Endothelial cell of umbilical vein (primary cell): ENCODE measurements around the gene ADAMTS17. TPM values are rescaled to one million over a fixed set of nuclear protein-coding genes. Genes with fewer than 3 reads are reported as not detected.

Source experiments
- BruUV-seq: library from RNA; stranded (reverse); fragments of 400-500 nt; replicated peaks from 2 replicates; lab custom pipeline; 2021; lab: Mats Ljungman, UMichigan
- CTCF ChIA-PET: fragments of 300-600, 350-600 bp; sonication (Branson Sonifier 250); formaldehyde crosslinking; loops from one replicate; lab custom pipeline; 2021; ENCODE audit warnings: antibody characterized with exemption, inconsistent platforms; lab: Charles Lee
- POLR2A ChIA-PET: fragments of 300-600, 350-600 bp; sonication (Branson Sonifier 250); formaldehyde crosslinking; loops from one replicate; lab custom pipeline; 2021; ENCODE audit warnings: antibody characterized with exemption, inconsistent platforms; lab: Charles Lee
- DNase-seq: peaks from one replicate; pipeline ENCODE4 v3.0.0-alpha.2; 2011; ENCODE audit warnings: low read depth, low spot score
- FAIRE-seq: peaks from 2 replicates; lab custom pipeline; 2011; peaks lifted over from hg19 to GRCh38; lab: Jason Lieb, UNC
- H2AFZ ChIP-seq: 2 replicates; pipeline ENCODE4 v1.6.0; 2012; ENCODE audit warnings: low read depth, low read length, control low read depth, inconsistent platforms
- H3K27ac ChIP-seq: 2 replicates; pipeline ENCODE4 v1.5.1; 2011; ENCODE audit warnings: low read depth, mild to moderate bottlenecking, control low read depth, low read length, moderate library complexity; ENCODE audit not compliant: insufficient read depth
- H3K27me3 ChIP-seq, 2 experiments: 2 replicates each; pipeline versions ENCODE4 v1.6.0 to v1.6.1; 2011; ENCODE audit warnings: low read length in 2 of 2, mixed read lengths in 1 of 2; ENCODE audit not compliant: control insufficient read depth in 2 of 2, insufficient read depth in 2 of 2
- H3K36me3 ChIP-seq, 2 experiments: 2 replicates in 1 of 2; 3 replicates in 1 of 2; pipeline ENCODE4 v1.5.1; 2011; ENCODE audit warnings: low read length in 2 of 2, mild to moderate bottlenecking in 1 of 2, moderate library complexity in 1 of 2; ENCODE audit not compliant: control insufficient read depth in 2 of 2, insufficient read depth in 2 of 2; ENCODE audit errors: extremely low read depth in 1 of 2
- H3K4me1 ChIP-seq: 3 replicates; pipeline ENCODE4 v1.5.1; 2011; ENCODE audit warnings: mild to moderate bottlenecking, low read length; ENCODE audit not compliant: control insufficient read depth, insufficient read depth; ENCODE audit errors: extremely low read depth
- H3K4me2 ChIP-seq: 2 replicates; pipeline ENCODE4 v1.6.1; 2011; ENCODE audit warnings: low read length, control low read depth, mixed read lengths; ENCODE audit not compliant: insufficient read depth
- H3K4me3 ChIP-seq, 3 experiments: fragments of 200-600 bp in 1 of 3; sonication (generic), shearing (Covaris generic) in 1 of 3; replicated peaks in 1 of 3; 2 replicates each; pipeline ENCODE4 v1.5.1; 2011 to 2016; ENCODE audit warnings: control low read depth in 3 of 3, low read length in 3 of 3, mild to moderate bottlenecking in 2 of 3, inconsistent platforms in 1 of 3, low read depth in 1 of 3, moderate library complexity in 1 of 3; ENCODE audit not compliant: insufficient read depth in 1 of 3
- H3K79me2 ChIP-seq: 2 replicates; pipeline ENCODE4 v1.6.0; 2012; ENCODE audit warnings: low read length, inconsistent platforms; ENCODE audit not compliant: control insufficient read depth, insufficient read depth
- H3K9ac ChIP-seq: replicated peaks from 2 replicates; pipeline ENCODE3; 2011; ENCODE audit warnings: low read length, control low read depth; ENCODE audit not compliant: insufficient read depth; ENCODE audit errors: extremely low read depth
- H3K9me1 ChIP-seq: replicated peaks from 3 replicates; pipeline ENCODE4 v1.6.0; 2011; ENCODE audit warnings: mild to moderate bottlenecking, low read length; ENCODE audit not compliant: control insufficient read depth, insufficient read depth; ENCODE audit errors: extremely low read depth
- H3K9me3 ChIP-seq: replicated peaks from 2 replicates; pipeline ENCODE4 v1.5.1; 2012; ENCODE audit warnings: low read length, inconsistent platforms; ENCODE audit not compliant: control insufficient read depth, insufficient read depth
- H4K20me1 ChIP-seq: replicated peaks from 2 replicates; pipeline ENCODE3; 2011; ENCODE audit warnings: mild to moderate bottlenecking, low read length; ENCODE audit not compliant: control insufficient read depth, insufficient read depth; ENCODE audit errors: extremely low read depth
- EZH2 ChIP-seq: IDR thresholded peaks from 2 replicates; pipeline ENCODE4 v1.6.1; 2012; ENCODE audit warnings: borderline replicate concordance, low read depth, mild to moderate bottlenecking, moderate library complexity, low read length, inconsistent platforms; ENCODE audit not compliant: severe bottlenecking
- FOS ChIP-seq: IDR thresholded peaks from 2 replicates; pipeline ENCODE4 v1.6.1; 2011; ENCODE audit warnings: mild to moderate bottlenecking, low read length, moderate library complexity, borderline replicate concordance; ENCODE audit not compliant: insufficient read depth
- GATA2 ChIP-seq: IDR thresholded peaks from 2 replicates; pipeline ENCODE4 v1.7.0; 2011; ENCODE audit warnings: low read depth, mild to moderate bottlenecking, moderate library complexity, mixed read lengths, low read length; ENCODE audit not compliant: insufficient read length, insufficient read depth
- JUN ChIP-seq: IDR thresholded peaks from 2 replicates; pipeline ENCODE4 v1.6.1; 2011; ENCODE audit warnings: borderline replicate concordance, low read depth; ENCODE audit not compliant: insufficient read length, insufficient read depth
- MAX ChIP-seq: IDR thresholded peaks from 2 replicates; pipeline ENCODE4 v1.6.1; 2011; ENCODE audit not compliant: insufficient read depth, insufficient read length
- MYC ChIP-seq: IDR thresholded peaks from one replicate; pipeline ENCODE4 v1.6.1; 2011; ENCODE audit warnings: mild to moderate bottlenecking, low read depth, low read length
- POLR2A ChIP-seq: IDR thresholded peaks from 2 replicates; pipeline ENCODE4 v1.6.1; 2012; ENCODE audit warnings: low read depth, mild to moderate bottlenecking, control low read depth, low read length
- POLR2AphosphoS5 ChIP-seq: IDR thresholded peaks from 2 replicates; pipeline ENCODE4 v1.6.1; 2012; ENCODE audit warnings: low read depth, mild to moderate bottlenecking, control low read depth, low read length, moderate library complexity; ENCODE audit not compliant: insufficient read depth
- dilution Hi-C: fragments of 300-500 bp; cut with MboI; formaldehyde crosslinking; loops from one replicate; pipeline ENCODE4 v1.15.0; 2019; ENCODE audit warnings: low sequenced_read_pairs; ENCODE audit not compliant: extremely low pct_ligation_motif_present
- intact Hi-C: fragments of 100-400 bp; cut with micrococcal nuclease; formaldehyde crosslinking; loops from one replicate; pipeline ENCODE4 v1.10.0; 2022
- polyA plus RNA-seq, 4 experiments: library from polyadenylated mRNA; depleted of rRNA in 3 of 4; stranded (reverse) in 3 of 4; unstranded in 1 of 4; fragments of >200 nt; gene quantifications; 2 replicates each; pipeline versions ENCODE4 v1.2.1 to v1.2.3, GENCODE V29; 2011 to 2012; ENCODE audit warnings: missing spikeins in 1 of 4
- total RNA-seq: library from RNA; stranded (reverse); gene quantifications from 2 replicates; pipeline ENCODE4 v1.2.3, GENCODE V29; 2021
- TF ChIP-seq, protein P1 (sequence below), 2 donors: IDR thresholded peaks; 1 replicate in 1 of 2; 2 replicates in 1 of 2; pipeline ENCODE4 v1.5.1; 2011; ENCODE audit warnings: low read length in 2 of 2, mild to moderate bottlenecking in 2 of 2, moderate library complexity in 2 of 2, control low read depth in 1 of 2, inconsistent platforms in 1 of 2, low read depth in 1 of 2; ENCODE audit not compliant: insufficient read depth in 1 of 2; ENCODE audit errors: extremely low read depth in 1 of 2

The ADAMTS17 gene
- total and polyA plus RNA-seq, 2 donors (not counting 3 experiments of a cell fraction or from before 2014, with no cell fraction given), result 0.12 TPM; not detected in 1

DNA sequence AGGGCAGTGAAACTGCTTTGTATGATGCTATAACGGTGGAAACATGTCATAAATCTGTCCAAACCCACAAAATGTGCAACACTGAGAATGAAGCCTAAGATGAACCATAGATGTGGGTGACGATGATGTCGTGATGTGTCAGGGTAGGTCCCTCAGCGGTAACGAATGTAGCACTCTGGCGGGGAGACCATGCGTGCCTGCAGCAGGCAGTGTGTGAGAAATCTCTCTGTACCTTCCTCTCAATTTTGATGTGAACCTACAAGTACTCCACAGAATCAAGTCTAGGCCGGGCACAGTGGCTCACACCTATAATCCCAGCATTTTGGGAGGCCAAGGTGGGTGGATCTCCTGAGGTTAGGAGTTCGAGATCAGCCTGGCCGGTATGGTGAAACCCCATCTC, 340.4 kb downstream of the ADAMTS17 start:
- Histone ChIP-seq H3K27me3 (no peaks in the 10 kb centered on the region), H3K36me3 (no peaks in the 10 kb centered on the region), H2AFZ (no peak overlapping the region), H3K9me1 (no peaks in the 10 kb centered on the region), H3K4me3 (no peak overlapping the region), H4K20me1 (no peaks in the 10 kb centered on the region), H3K4me2 (no peak overlapping the region), H3K9me3 (no peaks in the 10 kb centered on the region), H3K79me2 (no peaks in the 10 kb centered on the region), H3K4me1 (no peaks in the 10 kb centered on the region), H3K27ac (no peak overlapping the region), H3K9ac (no peak overlapping the region)
- intact Hi-C loops, result no loop called here
- ChIA-PET POLR2A (no interaction called here), CTCF (no interaction called here)
- dilution Hi-C loops, result no loop called here
- TF ChIP-seq, protein P1, sequence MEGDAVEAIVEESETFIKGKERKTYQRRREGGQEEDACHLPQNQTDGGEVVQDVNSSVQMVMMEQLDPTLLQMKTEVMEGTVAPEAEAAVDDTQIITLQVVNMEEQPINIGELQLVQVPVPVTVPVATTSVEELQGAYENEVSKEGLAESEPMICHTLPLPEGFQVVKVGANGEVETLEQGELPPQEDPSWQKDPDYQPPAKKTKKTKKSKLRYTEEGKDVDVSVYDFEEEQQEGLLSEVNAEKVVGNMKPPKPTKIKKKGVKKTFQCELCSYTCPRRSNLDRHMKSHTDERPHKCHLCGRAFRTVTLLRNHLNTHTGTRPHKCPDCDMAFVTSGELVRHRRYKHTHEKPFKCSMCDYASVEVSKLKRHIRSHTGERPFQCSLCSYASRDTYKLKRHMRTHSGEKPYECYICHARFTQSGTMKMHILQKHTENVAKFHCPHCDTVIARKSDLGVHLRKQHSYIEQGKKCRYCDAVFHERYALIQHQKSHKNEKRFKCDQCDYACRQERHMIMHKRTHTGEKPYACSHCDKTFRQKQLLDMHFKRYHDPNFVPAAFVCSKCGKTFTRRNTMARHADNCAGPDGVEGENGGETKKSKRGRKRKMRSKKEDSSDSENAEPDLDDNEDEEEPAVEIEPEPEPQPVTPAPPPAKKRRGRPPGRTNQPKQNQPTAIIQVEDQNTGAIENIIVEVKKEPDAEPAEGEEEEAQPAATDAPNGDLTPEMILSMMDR (IDR thresholded peaks at IDR 0.05; ENCODE audit: extremely low read depth in 1 of 2, insufficient read depth in 1 of 2, low read depth in 1 of 2, low read length in 2 of 2), result no peak
- TF ChIP-seq EZH2 (no peak), FOS (no peak), MYC (no peak), JUN (no peak), GATA2 (no peak), POLR2AphosphoS5 (no peak), MAX (no peak), POLR2A (no peak)
- FAIRE-seq (no peak), DNase-seq (no peak)
- BruUV-seq, result no TSS peak
